T-helper 22 cell (primary cell): ENCODE data around the gene ADD1.

ENCODE experiments used
- DNase-seq: peaks from one replicate; pipeline ENCODE4 v3.0.0-alpha.2; 2020; ENCODE audit warnings: low read depth

ADD1 gene

DNA sequence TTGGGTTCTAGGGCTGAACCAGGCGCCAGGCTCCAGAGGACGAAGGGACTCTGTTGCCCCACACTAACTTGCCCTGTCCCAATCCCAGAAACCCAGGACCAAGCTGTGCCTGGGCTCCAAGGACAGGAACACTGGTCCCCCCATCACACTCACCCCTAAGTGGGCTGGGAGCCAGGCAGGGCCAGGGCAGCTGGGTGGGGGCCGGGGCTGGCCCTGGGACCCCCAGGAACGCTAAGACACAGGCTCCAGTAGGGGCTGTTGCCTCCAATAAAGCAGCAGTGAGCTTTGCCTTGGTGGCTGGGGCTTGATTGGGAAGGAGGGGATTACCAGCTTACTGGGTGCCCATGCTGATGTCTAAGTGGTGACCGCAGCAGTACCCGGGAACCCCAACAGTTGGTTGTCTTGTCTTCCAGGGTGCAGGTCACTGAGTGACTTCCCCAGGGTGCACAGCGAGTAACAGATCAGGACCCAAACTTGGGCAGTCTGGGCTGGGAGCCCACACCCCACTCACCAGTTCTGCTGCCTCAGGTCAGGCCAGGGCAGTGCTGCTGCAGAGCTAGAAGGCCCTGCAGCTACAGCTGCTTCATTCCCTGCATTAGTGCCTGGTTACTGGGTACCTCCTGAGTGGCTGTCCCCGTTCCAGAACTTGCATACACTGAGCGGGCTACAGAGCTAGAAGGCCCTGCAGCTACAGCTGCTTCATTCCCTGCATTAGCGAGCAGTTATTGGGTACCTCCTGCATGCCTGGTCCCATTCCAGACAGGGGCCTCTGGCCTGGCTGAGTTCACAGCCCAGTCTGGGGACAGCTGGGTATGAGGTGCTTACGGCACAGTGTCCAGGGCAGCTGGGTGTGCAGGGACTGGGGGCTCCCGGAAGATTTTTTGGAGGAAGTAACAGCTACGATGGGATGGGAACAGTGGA is 9.4 kb upstream of the ADD1 start:
- DNase-seq: no peak

GRCh38 chr4:2835978-2836377 is 7.7 kb upstream of the ADD1 start:
- no peak for DNase-seq

GRCh38 chr4:2836391-2836859 is 7.2 kb upstream of the ADD1 start:
- DNase-seq: no peak

DNA sequence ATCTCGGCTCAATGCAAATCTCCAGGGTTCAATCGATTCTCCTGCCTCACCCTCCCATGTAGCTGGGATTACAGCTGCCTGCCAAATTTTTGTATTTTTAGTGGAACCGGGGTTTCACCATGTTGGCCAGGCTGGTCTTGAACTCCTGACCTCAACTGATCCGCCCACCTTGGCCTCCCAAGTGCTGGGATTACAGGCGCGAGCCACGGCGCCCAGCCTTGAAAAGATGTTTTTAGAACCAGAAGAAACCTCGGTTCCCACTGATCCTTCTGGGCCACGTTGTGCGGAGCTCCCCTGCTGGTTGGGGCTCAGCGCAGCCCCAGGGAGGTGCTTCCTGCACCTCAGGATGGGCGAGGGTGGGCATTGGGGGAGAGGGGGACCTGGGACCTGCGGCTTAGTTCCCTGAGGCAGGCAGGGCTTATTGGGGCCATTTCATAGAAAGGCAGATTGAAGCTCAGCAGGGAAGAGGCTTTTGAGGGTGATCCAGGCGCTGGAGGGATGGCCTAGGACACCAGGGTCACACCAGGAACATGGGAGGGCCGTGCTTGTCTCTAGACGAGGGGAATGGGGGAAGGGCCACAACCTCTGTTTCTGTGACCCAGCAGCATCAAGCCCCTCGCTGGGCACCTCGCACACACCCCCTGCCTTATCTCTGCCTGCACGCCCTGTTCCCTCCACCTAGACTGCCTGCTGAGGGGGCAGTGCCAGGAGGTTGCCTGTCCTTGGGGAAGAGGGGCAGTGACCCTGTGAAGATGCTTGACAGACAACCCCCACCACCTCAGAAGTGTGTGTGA is 6.3 kb upstream of the ADD1 start:
- DNase-seq: no peak

- DNase-seq: peak; percentile 59
These were observed 5.6 kb upstream of the ADD1 start for GRCh38 chr4:2837904-2838496.

DNA sequence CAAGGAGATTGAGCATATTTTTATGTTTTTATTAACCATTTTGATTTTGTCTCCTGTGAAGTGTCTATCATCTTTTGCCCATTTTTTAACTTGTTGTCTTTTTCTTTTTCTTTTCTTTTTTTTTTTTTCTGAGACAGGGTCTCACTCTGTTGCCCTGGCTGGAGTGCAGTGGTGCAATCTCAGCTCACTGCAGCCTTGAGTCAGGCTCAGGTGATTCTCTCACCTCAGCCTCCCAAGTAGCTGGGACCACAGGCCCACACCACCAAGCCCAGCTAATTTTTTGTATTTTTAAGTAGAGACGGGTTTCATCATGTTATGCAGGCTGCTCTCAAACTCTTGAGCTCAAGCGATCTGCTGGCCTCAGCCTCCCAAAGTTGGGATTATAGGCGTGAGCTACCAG is 4.6 kb upstream of the ADD1 start:
- no peak for DNase-seq

GRCh38 chr4:2842687-2843262 is 869 bp upstream of the ADD1 start:
- DNase-seq: no peak

GRCh38 chr4:2843941-2844584 is 419 bp downstream of the ADD1 start:
- no peak for DNase-seq

- no peak for DNase-seq
These were observed 2.5 kb downstream of the ADD1 start for GRCh38 chr4:2846172-2846571.

- no peak for DNase-seq
These were observed 3.7 kb downstream of the ADD1 start for GRCh38 chr4:2847302-2847871.

DNA sequence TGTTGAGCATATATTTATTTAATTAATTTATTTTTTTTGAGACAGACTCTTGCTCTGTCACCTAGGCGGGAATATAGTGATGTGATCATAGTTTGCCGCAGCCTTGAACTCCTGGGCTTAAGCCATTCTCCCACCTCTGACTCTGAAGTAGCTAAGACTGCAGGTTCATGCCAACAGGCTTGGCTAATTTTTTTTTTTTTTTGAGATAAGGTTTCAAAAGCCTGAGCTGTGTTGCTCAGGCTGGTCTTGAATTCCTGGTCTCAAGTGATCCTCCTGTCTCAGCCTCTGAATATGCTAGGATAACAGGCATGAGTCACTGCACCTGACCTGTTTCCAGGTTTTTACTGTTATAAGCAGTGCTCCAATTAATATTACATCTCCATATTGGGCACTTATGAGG is 4.8 kb downstream of the ADD1 start:
- DNase-seq: no peak

DNA sequence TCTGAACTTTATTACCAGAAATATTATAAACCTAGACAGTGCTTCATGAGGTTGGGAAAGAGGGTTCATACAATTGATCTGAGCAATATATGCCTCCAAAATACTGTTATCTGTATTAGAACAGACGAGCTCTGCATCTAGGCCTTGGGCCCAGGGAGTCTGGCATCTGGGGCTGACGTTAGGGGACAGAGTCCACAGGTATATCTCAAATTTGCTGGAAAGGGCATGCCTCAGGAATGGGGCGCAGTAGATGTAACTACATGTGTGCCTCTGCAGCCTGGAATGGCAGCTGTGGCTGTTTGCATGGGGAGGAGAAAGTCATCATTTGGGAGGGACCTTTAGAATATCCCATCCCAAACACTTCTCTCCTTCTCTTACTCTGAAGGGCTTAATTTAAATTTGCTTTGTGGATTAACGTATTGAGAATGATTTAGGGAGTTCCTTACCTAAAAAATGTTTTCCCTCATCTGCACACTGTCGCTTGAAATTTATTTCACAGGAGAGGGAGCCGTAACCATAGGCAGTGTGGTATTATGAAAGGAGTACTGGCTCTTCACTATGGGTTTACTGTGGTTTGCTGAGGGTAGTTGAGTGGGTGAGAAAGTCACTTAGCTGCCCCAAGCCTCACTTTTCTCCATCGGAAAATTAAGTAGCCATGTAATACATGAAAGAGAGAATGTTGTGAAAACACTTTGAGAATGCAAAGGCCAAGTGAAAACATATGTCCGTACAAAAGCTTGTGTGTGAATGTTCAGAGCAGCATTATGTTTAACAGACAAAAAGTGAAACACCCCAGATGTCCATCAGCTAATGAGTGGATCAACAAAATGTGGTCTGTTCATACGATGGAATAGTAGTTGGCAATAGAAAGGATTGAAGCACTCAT is 5.9 kb downstream of the ADD1 start:
- DNase-seq: no peak

- DNase-seq: no peak
These were observed 7.5 kb downstream of the ADD1 start for GRCh38 chr4:2850966-2851798.

DNA sequence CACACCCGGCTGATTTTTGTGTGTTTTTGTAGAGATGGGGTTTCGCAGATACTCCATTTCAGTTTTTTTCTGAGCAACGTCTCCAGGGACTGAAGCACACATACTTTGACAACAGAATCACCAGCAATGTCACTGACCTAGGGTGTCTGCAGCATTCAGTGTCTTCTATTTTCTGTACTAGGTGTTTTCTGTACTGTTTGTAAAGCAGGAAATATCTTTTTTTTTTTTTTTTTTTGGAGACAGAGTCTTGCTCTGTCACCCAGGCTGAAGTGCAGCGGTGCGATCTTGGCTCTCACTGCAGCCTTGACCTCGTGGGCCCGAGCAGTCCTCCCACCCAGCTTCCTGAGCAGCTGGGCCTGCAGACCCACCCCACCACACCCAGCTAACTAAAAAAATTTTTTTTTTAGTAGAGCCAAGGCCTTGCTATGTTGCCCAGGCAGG is 8.9 kb downstream of the ADD1 start:
- no peak for DNase-seq

DNA sequence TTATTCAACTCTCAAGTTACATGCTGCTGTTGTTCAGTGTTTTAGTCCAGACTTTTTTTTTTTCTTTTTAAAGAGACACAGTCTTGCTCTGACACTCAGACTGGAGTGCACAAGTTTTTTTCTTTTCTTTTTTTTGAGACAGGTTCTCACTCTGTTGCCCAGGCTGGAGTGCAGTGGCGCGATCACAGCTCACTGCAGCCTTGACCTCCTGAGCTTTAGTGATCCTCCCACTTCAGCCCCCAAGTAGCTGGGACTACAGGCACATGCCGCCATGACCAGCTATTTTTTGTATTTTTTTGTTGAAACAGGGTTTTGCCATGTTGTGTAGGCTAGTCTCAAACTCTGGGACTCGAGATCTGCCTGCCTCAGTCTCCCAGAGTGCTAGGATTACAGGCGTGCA is 11.9 kb downstream of the ADD1 start:
- no peak for DNase-seq

DNA sequence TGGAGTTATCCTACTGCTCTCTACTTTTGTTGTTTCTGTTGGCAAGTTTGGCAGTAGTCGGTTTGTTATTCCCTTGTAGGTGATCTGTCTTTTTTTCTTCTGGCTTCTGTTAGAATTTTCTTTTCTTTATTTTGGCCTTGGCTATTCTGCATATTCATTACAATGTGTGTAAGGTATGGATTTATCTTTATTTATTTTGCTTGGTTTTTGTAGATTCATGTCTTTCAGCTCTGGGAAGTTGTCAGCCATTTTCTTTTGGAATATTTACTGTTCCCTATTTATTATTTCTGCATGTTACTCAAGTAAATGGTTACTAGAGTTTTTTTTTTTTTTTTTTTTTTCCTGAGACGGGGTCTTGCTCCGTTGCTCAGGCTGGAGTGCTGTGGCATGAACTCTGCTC is 12.6 kb downstream of the ADD1 start:
- no peak for DNase-seq

DNA sequence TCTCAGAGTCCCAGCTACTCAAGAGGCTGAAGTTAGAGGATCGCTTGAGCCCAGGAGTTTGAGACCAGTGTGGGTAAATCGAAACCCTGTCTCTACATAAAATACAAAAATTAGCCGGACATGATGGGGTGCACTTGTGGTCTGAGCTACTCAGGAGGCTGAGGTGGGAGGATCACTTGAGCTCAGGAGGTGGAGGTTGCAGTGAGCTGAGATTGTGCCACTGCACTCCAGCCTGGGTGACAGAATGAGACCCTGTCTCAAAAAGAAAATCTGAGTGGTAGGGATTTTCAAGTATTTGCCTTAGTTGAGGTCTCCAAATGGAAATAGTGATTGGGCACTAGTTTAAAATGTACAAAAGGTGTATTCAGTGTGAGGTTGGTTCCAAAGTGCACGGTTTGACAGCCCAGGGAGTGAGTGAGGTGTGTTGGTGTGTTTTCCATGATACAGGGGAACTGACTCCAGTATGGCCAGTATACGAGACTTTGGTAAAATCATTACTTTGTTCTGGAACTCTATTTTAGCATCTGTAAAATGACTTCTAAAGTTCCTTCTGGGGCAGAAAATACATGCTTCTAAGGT is 13.8 kb downstream of the ADD1 start:
- DNase-seq: no peak

- no peak for DNase-seq
These were observed 15.0 kb downstream of the ADD1 start for GRCh38 chr4:2858451-2859217.
